Right kidney (tissue), 1 donor: ENCODE data around the gene TMCC2.
A peak's percentile ranks its signal among the peaks of the same experiment; 100 is the strongest.

Experiments
- DNase-seq: peaks from one replicate; pipeline ENCODE4 v3.0.0-alpha.2; 2016

Gene TMCC2

GRCh38 chr1:205304046-205304694, 76.4 kb downstream of the TMCC2 start:
- no peak for DNase-seq

GRCh38 chr1:205304695-205305070, 76.9 kb downstream of the TMCC2 start:
- no peak for DNase-seq

DNA sequence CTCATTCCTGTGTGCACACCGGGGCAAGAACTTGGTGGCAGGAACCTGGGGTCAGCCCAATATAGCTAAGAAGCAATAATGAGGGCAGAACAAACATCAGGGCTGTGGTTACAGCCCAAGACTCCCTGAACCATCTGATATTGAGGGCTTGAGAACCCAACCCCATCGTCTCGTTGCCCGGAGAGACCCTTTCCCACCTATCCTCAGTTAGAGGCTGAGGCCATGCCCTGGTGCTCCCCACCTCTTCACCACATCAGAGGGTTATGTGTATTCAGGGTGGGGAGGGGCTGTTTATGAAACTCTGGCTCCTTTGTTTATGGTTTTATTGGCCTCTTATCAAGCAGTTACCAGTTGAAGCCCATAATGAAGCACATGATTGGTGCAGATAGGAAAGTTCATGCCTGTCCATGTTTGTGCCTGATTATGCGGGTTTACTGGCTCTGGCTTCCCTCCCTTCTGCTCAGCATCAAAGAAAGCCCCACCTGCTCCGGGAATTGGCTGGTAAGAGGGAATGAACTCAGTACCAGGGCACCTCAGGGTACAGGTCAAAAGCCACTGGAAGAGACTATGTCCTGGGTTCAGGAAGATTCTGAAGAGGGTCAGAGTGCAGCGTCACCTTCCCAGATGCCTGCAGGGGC, 79.3 kb downstream of the TMCC2 start:
- DNase-seq = no peak

DNA sequence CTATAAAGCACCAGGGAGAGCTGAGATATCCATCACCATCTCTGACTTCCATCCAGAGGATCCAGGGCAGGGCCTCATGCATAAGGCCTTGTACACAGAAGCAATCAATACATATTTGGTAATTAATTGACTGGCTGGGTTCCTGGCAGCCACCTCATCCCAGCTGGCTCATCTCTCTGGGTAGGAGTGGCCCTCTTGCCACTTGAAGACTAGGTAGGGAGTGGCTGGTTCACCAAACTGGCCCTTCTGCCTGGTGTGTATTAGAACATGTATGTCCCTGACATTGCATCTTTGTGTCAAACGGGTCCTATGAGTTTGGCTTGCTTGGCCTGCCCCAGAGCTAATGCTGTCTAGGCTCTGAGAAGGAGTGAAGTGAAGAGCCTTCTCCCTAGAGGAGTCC, 82.0 kb downstream of the TMCC2 start:
- DNase-seq = no peak

DNA sequence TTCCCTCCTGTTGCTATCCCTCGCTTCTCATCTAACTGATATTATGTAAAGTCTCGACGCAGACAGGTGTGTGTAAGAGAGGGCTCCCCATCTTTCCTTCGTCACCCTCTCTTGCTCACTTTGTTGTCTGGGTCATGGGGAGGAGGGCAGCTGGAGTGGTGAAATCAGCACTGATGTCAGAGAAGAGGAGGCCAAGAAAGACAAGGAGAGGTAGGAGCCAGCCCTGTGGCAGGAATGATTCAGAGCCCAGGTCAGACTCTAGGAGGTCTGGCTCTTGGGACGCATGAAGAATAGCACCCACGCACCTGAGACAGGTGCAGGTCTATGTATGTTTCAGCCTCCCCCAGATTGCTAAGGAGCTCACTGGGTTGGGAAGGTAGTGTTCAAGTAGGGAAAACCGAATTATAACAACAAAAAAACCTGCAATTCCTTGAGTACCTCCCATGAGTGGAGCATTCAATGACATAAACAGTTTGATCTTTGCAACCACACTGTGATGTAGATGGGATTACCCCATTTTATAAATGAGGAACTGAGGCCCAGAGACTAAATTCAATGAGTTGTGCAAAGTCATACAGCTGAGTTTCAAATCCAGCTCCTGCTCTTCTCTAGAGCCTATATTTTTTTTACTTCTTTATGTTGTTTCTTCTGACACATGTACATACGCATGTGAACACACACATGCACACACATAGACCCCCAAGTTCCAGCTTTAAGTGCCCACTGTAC, 83.4 kb downstream of the TMCC2 start:
- DNase-seq = no peak

GRCh38 chr1:205312866-205313562, 85.3 kb downstream of the TMCC2 start:
- no peak for DNase-seq

DNA sequence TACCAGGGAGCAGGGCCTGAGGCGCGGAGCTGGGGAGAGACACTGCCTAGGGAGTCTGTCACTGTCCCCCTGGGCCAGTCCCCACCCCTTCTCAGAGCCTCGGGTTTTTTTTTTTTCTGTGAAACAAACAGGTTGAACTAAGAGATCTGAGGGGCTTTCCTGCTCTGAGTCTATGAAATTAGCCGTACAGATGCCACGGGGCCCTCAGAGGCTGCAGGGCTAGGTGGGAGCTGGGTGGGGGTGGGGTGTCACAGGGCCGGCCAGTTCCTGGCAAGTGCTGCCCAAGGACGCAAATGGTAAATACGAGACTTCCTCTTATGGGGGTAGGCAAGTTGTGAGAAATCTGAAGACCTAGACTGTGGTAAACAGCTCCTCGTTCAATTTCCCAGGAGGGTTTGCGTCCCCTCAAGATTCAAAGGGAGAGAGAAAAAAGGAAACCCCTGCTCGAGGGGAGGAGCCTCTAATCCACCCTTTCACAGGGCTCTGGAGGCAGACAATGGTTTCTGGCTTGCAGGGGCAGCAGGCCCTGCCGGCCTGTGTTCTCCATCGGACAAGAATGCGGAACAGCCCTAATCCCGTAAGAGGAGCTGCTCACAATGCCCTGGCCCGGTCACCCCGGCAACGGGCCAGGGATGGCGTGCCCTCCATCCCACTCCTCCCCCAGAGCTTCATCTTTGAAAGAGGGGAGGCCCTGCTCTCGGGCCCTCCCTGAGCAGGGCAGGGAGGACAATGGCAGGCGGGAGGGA, 86.0 kb downstream of the TMCC2 start:
- peak; percentile 76 for DNase-seq

- no peak for DNase-seq
Observed at GRCh38 chr1:205315008-205315618, 87.4 kb downstream of the TMCC2 start.

- DNase-seq = no peak
Observed at GRCh38 chr1:205316161-205316566, 88.4 kb downstream of the TMCC2 start.

DNA sequence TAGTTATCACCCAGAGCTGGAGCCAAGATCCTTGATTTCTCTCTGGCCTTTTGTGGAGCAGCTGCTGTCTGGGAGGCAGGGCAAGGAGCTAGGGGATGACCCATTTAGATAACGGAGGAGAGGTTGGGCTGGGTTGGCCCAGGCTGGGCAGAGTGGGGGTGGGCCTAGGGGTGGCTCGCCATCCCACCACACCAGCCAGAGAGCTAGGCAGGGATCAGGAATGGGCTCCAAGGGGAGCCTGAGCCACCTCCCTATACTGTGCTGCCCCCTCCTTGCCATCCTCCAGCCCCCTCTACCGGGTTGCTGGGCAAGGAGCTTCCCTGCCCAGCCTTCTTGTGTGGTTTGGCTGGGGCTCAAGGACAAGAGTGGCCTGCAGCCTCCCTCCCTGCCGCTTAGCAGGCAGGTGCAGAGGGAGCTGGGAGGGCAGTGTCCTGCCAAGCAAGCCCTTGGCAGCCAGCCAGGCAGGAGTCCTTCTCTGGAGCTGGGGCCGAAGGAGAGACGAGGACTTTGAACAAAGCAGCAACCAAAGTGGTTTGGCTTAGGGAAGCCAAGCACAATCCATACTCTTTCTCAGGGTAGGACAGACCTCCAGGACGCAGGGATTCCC, 89.7 kb downstream of the TMCC2 start:
- DNase-seq = peak; percentile 50

- no peak for DNase-seq
Observed at GRCh38 chr1:205318231-205318991, 90.7 kb downstream of the TMCC2 start.

DNA sequence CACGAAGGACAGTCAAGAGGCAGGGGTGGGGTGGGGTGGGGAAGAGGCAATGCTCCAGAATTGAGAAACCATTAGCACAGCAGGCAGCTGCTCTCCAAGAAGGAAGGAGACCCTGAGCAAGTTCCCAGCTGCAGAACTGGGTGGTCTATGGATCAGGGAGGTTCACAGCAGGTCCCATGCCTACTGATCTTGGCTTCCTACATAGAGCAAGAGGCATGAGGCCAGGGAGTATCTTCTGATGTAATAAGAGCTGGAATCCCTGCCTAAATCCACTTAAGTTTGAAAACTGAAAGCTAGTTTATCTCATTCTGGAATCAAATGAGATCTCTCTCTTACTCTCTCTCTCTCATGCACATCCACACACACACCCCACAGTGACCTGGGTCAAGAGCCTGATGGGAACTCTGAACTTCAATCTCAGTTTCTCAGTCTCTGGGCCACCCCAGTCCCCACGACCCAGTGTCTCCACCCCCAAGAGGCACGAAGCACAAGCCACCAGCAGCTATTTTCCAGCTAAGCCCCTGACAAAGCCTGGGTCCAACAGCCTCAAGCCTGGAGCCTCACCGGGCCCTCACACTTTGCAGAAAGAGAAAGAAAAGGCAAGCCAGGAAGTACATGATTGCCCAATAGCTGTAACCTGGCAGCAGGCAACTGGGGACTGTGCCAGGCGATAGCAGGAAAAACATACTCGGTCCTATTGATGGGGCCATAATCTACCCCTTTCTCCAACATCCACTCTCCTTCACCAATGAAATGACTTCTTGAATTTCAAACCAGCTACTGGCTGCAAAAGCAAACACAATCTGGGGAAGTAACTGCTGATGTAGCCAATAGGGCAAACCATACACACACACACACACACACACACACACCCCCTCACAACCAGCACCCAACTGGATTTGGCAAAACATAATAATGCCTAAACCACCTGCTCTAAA, 91.6 kb downstream of the TMCC2 start:
- DNase-seq = no peak

- peak; percentile 96 for DNase-seq
Observed at GRCh38 chr1:205321162-205321958, 93.6 kb downstream of the TMCC2 start, which contains the start of gene NUAK2. Gene NUAK2 (minus strand): TSS chr1:205321745. CDS start chr1:205321628, 117 bp downstream.

- no peak for DNase-seq
Observed at GRCh38 chr1:205321959-205322283, 94.2 kb downstream of the TMCC2 start.
